ENCODE results near the gene ILF3. TPM values are rescaled to one million over a fixed set of nuclear protein-coding genes. Genes with fewer than 3 reads are reported as not detected.

Gene ILF3
- total and polyA plus RNA-seq, 2 donors (not counting 3 experiments of a cell fraction or from before 2014, with no cell fraction given) = 186 to 459 TPM

DNA sequence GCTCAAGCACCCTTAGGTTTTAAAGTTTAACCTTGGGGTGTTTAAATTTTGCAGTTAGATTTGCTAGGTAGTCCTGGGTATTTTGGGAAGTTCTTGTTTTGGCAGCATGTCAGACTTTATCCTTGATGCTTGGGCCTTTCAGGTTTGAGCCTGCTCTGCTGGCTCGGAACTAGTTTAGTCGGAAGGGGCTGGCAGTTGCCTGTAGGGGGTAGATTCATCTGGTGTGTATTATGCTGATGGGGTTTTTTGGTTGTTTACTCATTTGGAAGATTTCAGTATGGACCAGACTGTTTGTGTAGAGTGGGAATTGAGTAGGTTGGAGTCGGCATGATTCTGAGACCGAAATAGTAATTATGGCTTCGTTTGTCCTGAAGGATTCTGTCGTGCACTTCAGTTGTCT, 15.1 kb downstream of the ILF3 start:
- H3K4me1 ChIP-seq (ENCODE audit: control insufficient read depth, extremely low read depth, insufficient read depth, low read length) = no peaks in the 10 kb centered on the region
- H3K9ac ChIP-seq (replicated peaks; ENCODE audit: extremely low read depth, insufficient read depth, low read length) = no peak overlapping the region
- no peaks in the 10 kb centered on the region for H3K9me3 ChIP-seq (replicated peaks; ENCODE audit: control insufficient read depth, insufficient read depth, low read length)
- ChIA-PET POLR2A (no interaction called here), CTCF (interaction anchor here (1.0 to 1.6 kb wide), 3 partner anchors 25 to 88 kb away, joined by 3 to 4 read pairs (median 3); no protein-coding TSS in a partner anchor)
- no peak overlapping the region for H2AFZ ChIP-seq (ENCODE audit: low read depth, low read length)
- BruUV-seq (replicated peaks) = no TSS peak
- H3K27ac ChIP-seq (ENCODE audit: insufficient read depth, low read depth, low read length) = no peak overlapping the region
- no peaks in the 10 kb centered on the region for H3K27me3 ChIP-seq (ENCODE audit: control insufficient read depth in 2 of 2, insufficient read depth in 2 of 2, low read length in 2 of 2)
- H3K4me3 ChIP-seq (replicated peaks in 1 of 3; ENCODE audit: insufficient read depth in 1 of 3, low read depth in 1 of 3, low read length in 3 of 3) = no peak overlapping the region
- H3K36me3 ChIP-seq (ENCODE audit: control insufficient read depth in 2 of 2, extremely low read depth in 1 of 2, insufficient read depth in 2 of 2, low read length in 2 of 2) = peaks cover 8 to 23% of the 10 kb centered on the region in 2 experiments
- dilution Hi-C loops (cut with MboI; ENCODE audit: extremely low pct_ligation_motif_present, low sequenced_read_pairs) = no loop called here
- no peaks in the 10 kb centered on the region for H3K9me1 ChIP-seq (replicated peaks; ENCODE audit: control insufficient read depth, extremely low read depth, insufficient read depth, low read length)
- no peak overlapping the region for H3K4me2 ChIP-seq (ENCODE audit: insufficient read depth, low read length)
- TF ChIP-seq POLR2AphosphoS5 (IDR thresholded peaks at IDR 0.05; ENCODE audit: insufficient read depth, low read depth, low read length) (no peak), GATA2 (IDR thresholded peaks at IDR 0.05; ENCODE audit: insufficient read depth, insufficient read length, low read depth, low read length) (no peak), CTCF (IDR thresholded peaks at IDR 0.05; ENCODE audit: extremely low read depth in 1 of 2, insufficient read depth in 1 of 2, low read depth in 1 of 2, low read length in 2 of 2) (no peak), MAX (IDR thresholded peaks at IDR 0.05; ENCODE audit: insufficient read depth, insufficient read length) (no peak), JUN (IDR thresholded peaks at IDR 0.05; ENCODE audit: borderline replicate concordance, insufficient read depth, insufficient read length, low read depth) (no peak), MYC (IDR thresholded peaks at IDR 0.05; ENCODE audit: low read depth, low read length) (no peak), EZH2 (IDR thresholded peaks at IDR 0.05; ENCODE audit: borderline replicate concordance, low read depth, low read length, severe bottlenecking) (no peak), POLR2A (IDR thresholded peaks at IDR 0.05; ENCODE audit: low read depth, low read length) (no peak)
- FAIRE-seq (peak; percentile 26), DNase-seq (ENCODE audit: low read depth, low spot score) (no peak)
- intact Hi-C loops (cut with micrococcal nuclease) = no loop called here
- H4K20me1 ChIP-seq (replicated peaks; ENCODE audit: control insufficient read depth, extremely low read depth, insufficient read depth, low read length) = peaks cover 16% of the 10 kb centered on the region
- H3K79me2 ChIP-seq (ENCODE audit: control insufficient read depth, insufficient read depth, low read length) = peaks cover 97% of the 10 kb centered on the region
